Skeletal muscle satellite cell (primary cell): Measurements from ENCODE around the gene PIR. TPM values are rescaled to one million over a fixed set of nuclear protein-coding genes. Genes with fewer than 3 reads are reported as not detected.

Source experiments
- H3K27me3 ChIP-seq: 2 replicates; pipeline ENCODE4 v1.7.0; 2013; ENCODE audit warnings: low read length; ENCODE audit not compliant: control insufficient read depth, insufficient read depth
- H3K36me3 ChIP-seq: 2 replicates; pipeline ENCODE4 v1.7.0; 2013; ENCODE audit warnings: mild to moderate bottlenecking, control low read depth, low read length; ENCODE audit not compliant: insufficient read depth
- H3K4me1 ChIP-seq: 2 replicates; pipeline ENCODE4 v1.7.0; 2013; ENCODE audit warnings: low read length; ENCODE audit not compliant: control insufficient read depth, insufficient read depth
- H3K4me2 ChIP-seq: 2 replicates; pipeline ENCODE4 v1.7.0; 2013; ENCODE audit warnings: mild to moderate bottlenecking, low read length
- H3K4me3 ChIP-seq: 2 replicates; pipeline ENCODE4 v1.7.0; 2013; ENCODE audit warnings: low read length
- H3K9ac ChIP-seq: 2 replicates; pipeline ENCODE4 v1.7.0; 2013; ENCODE audit warnings: mild to moderate bottlenecking, low read depth, low read length, moderate library complexity
- H3K9me3 ChIP-seq: replicated peaks from 2 replicates; pipeline ENCODE4 v1.7.0; 2013; ENCODE audit warnings: mild to moderate bottlenecking, control low read depth, low read length
- total RNA-seq: library from RNA; depleted of rRNA; stranded (reverse); fragments of >200 nt; gene quantifications from 2 replicates; pipeline ENCODE4 v1.2.3, GENCODE V29; 2012; rRNA removed

The PIR gene
- 7.0 and 16.0 TPM in 2 replicates for total RNA-seq

- H3K36me3 ChIP-seq: no peaks in the 10 kb centered on the region
- H3K4me3 ChIP-seq: peak within 1 kb of the TSS; percentile 70
- peak within 1 kb of the TSS; percentile 84 for H3K4me2 ChIP-seq
- no peaks in the 10 kb centered on the region for H3K27me3 ChIP-seq
- H3K9ac ChIP-seq: peak within 1 kb of the TSS; percentile 62
- H3K9me3 ChIP-seq: no peaks in the 10 kb centered on the region
- peaks cover 6% of the 10 kb centered on the region for H3K4me1 ChIP-seq
Measured at GRCh38 chrX:15493118-15493962, at the start of gene PIR. PIR (minus strand) TSS chrX:15493333; CDS start chrX:15491257, 2,076 bp downstream.

GRCh38 chrX:15530318-15530717 lies 37.2 kb upstream of the PIR start:
- H3K36me3 ChIP-seq: no peaks in the 10 kb centered on the region

GRCh38 chrX:15529165-15529564 lies 36.0 kb upstream of the PIR start:
- Histone ChIP-seq H3K4me3 (no peak overlapping the region), H3K4me2 (no peak overlapping the region), H3K27me3 (peaks cover 27% of the 10 kb centered on the region), H3K36me3 (no peaks in the 10 kb centered on the region), H3K9me3 (no peaks in the 10 kb centered on the region), H3K4me1 (no peaks in the 10 kb centered on the region), H3K9ac (no peak overlapping the region)

More at GRCh38 chrX:15530318-15530717, 37.2 kb upstream of the PIR start:
- H3K4me3 ChIP-seq: no peak overlapping the region
- no peak overlapping the region for H3K9ac ChIP-seq
- H3K4me1 ChIP-seq: no peaks in the 10 kb centered on the region
- no peaks in the 10 kb centered on the region for H3K9me3 ChIP-seq
- peaks cover 30% of the 10 kb centered on the region for H3K27me3 ChIP-seq
- no peak overlapping the region for H3K4me2 ChIP-seq

GRCh38 chrX:15525664-15526416 lies 32.7 kb upstream of the PIR start:
- Histone ChIP-seq H3K4me3 (no peak overlapping the region), H3K9ac (no peak overlapping the region), H3K36me3 (no peaks in the 10 kb centered on the region), H3K9me3 (no peaks in the 10 kb centered on the region), H3K27me3 (peaks cover 15% of the 10 kb centered on the region), H3K4me2 (no peak overlapping the region), H3K4me1 (no peaks in the 10 kb centered on the region)

GRCh38 chrX:15524417-15524816 lies 31.3 kb upstream of the PIR start:
- Histone ChIP-seq H3K36me3 (no peaks in the 10 kb centered on the region), H3K27me3 (peaks cover 18% of the 10 kb centered on the region), H3K4me3 (no peak overlapping the region), H3K4me1 (no peaks in the 10 kb centered on the region), H3K9me3 (no peaks in the 10 kb centered on the region), H3K9ac (no peak overlapping the region), H3K4me2 (no peak overlapping the region)

GRCh38 chrX:15523088-15523487 lies 30.0 kb upstream of the PIR start:
- H3K4me1 ChIP-seq: no peaks in the 10 kb centered on the region
- H3K4me3 ChIP-seq: no peak overlapping the region
- H3K27me3 ChIP-seq: peaks cover 18% of the 10 kb centered on the region
- H3K36me3 ChIP-seq: no peaks in the 10 kb centered on the region
- no peak overlapping the region for H3K4me2 ChIP-seq
- H3K9ac ChIP-seq: no peak overlapping the region
- H3K9me3 ChIP-seq: no peaks in the 10 kb centered on the region

GRCh38 chrX:15522464-15522863 lies 29.3 kb upstream of the PIR start:
- Histone ChIP-seq H3K4me2 (no peak overlapping the region), H3K9ac (no peak overlapping the region), H3K4me1 (no peaks in the 10 kb centered on the region), H3K27me3 (peaks cover 14% of the 10 kb centered on the region), H3K4me3 (no peak overlapping the region), H3K9me3 (no peaks in the 10 kb centered on the region), H3K36me3 (no peaks in the 10 kb centered on the region)

- no peak overlapping the region for H3K4me3 ChIP-seq
- H3K4me2 ChIP-seq: no peak overlapping the region
- H3K4me1 ChIP-seq: no peaks in the 10 kb centered on the region
- H3K27me3 ChIP-seq: peaks cover 20% of the 10 kb centered on the region
- H3K9me3 ChIP-seq: no peaks in the 10 kb centered on the region
- no peak overlapping the region for H3K9ac ChIP-seq
- no peaks in the 10 kb centered on the region for H3K36me3 ChIP-seq
Measured at GRCh38 chrX:15515931-15516330, 22.8 kb upstream of the PIR start.

GRCh38 chrX:15514279-15514678 lies 21.1 kb upstream of the PIR start:
- no peak overlapping the region for H3K9ac ChIP-seq
- no peaks in the 10 kb centered on the region for H3K4me1 ChIP-seq
- H3K4me2 ChIP-seq: no peak overlapping the region
- no peak overlapping the region for H3K4me3 ChIP-seq
- H3K36me3 ChIP-seq: no peaks in the 10 kb centered on the region
- peaks cover 26% of the 10 kb centered on the region for H3K27me3 ChIP-seq
- H3K9me3 ChIP-seq: no peaks in the 10 kb centered on the region

GRCh38 chrX:15512401-15512965 lies 19.4 kb upstream of the PIR start:
- Histone ChIP-seq H3K9me3 (no peaks in the 10 kb centered on the region), H3K4me1 (no peaks in the 10 kb centered on the region), H3K4me3 (no peak overlapping the region), H3K9ac (no peak overlapping the region), H3K27me3 (peaks cover 28% of the 10 kb centered on the region), H3K4me2 (no peak overlapping the region), H3K36me3 (no peaks in the 10 kb centered on the region)

GRCh38 chrX:15511563-15511962 lies 18.4 kb upstream of the PIR start:
- H3K4me2 ChIP-seq: no peak overlapping the region
- H3K27me3 ChIP-seq: peaks cover 35% of the 10 kb centered on the region
- no peak overlapping the region for H3K4me3 ChIP-seq
- H3K36me3 ChIP-seq: no peaks in the 10 kb centered on the region
- no peaks in the 10 kb centered on the region for H3K9me3 ChIP-seq
- H3K4me1 ChIP-seq: no peaks in the 10 kb centered on the region
- no peak overlapping the region for H3K9ac ChIP-seq
